Measurements from ENCODE around the gene C1D.
"Not testable (repeated sequence)": the region's sequence is repeated elsewhere in the genome, so short reads cannot be mapped to it uniquely, and the experiment has no call there.

The C1D gene, protein sequence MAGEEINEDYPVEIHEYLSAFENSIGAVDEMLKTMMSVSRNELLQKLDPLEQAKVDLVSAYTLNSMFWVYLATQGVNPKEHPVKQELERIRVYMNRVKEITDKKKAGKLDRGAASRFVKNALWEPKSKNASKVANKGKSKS

DNA sequence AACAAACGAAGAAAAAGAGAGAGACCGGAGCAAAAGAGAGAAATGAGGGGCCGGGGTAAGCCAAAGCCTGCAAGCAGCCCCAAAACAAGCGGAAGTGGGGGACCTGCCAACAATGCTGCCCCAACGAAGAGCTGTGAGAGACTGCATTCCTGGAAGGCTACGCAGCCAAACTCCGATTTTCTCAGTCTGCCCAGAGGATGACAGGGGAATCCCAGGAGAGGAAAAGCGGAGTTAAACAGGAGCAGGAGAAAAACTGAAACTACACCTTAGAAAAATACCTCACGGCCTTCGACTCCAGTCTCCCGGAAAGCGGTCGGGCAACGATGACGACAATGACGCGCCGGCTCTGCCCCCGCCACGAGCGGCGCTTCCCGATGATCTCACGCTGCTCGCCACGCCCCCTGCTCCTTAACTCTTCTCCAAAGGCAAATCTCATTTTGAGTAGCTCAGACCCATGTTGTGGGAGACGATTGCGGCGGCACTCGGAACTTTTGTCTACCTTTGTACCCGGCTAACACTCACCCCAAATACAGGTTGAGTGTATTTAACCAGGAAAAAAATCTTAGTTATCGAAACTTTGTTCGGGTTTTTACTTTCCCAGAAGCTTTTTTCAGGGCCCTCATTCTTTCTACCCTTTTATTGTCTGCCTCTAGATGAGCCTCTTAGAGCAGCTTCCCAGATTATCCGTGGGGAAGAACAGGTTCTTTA lies at the start of gene C1D:
Gene C1D (minus strand): TSS at position 325 of the 708 bp plus-strand sequence. CDS start 15,694 bp downstream, outside the sequence.
- peak; percentile 82 to 94 (median 88) for DNase-seq

DNA sequence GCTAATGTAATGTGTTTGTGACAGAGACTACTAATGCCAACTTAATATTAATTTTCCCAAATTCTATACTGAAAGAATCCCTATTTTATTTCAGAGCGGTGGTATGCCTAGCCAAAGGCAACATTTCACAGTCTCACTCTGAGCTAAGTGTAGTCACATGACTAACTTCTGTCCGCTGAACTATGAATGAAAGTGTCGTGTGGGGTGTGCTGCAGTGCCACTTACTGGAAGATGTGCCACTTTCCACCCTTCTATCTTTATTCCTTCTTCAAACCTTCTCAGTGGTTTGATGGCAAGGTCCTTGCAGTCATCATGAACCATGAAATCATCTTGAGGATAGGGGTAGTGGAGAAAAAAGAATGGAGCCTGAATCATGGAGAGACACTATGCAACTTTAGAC lies 47.3 kb upstream of the C1D start:
- DNase-seq: no peak

DNA sequence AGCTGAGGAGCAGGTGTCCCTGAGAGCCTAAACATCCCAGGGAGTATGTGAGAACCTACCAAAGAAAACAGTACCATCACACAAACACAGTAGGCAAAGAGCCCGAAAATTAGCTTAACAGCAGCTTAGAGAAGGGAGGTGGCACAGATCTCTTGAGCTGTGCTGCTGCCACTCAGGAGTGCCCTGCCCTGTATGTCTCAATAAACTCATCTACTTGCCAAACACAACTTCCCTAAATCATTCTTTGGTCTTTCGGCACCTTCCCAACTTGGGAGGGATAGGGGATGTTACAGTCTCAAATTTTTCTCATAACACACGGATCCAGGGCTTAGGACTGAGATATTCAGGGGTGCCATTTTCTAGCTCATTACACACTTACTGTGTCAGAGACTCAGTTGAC lies 45.3 kb upstream of the C1D start:
- DNase-seq: no peak

DNA sequence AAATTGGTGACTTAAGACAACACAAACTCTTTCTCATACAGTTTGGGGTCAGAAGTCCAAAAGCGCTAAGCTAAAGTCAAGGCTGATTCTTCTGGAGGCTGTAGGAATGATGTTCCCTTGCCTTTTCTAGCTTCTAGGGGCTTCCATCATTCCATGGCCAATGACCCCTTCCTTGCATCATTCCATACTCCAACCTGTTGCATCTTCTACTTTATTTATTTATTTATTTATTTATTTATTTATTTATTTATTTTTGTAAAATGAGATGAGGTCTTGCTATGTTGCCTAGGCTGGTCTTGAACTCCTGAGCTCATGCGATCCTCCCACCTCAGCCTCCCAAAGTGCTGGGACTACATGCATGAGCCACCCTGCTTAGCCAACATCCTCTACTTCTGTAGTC lies 44.7 kb upstream of the C1D start:
- no peak for DNase-seq

GRCh38 chr2:68104111-68104835 lies 41.5 kb upstream of the C1D start:
- no peak for DNase-seq

DNA sequence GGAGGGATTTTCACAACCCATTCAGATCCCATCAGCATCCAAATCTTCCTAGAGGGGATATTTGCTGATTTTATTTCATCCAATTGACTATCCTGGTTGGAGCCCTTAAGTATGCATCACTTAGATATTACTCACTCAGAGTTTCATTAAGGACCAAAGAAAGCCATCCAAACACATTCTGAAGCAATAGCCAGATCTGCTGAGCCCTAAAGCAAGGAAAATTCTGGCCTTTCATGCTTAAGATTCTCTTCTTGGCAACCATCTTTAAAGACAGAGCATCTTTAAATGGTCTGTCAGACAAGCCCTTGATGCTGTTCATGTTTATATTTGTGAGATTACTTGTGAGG lies 40.9 kb upstream of the C1D start:
- no peak for DNase-seq

DNA sequence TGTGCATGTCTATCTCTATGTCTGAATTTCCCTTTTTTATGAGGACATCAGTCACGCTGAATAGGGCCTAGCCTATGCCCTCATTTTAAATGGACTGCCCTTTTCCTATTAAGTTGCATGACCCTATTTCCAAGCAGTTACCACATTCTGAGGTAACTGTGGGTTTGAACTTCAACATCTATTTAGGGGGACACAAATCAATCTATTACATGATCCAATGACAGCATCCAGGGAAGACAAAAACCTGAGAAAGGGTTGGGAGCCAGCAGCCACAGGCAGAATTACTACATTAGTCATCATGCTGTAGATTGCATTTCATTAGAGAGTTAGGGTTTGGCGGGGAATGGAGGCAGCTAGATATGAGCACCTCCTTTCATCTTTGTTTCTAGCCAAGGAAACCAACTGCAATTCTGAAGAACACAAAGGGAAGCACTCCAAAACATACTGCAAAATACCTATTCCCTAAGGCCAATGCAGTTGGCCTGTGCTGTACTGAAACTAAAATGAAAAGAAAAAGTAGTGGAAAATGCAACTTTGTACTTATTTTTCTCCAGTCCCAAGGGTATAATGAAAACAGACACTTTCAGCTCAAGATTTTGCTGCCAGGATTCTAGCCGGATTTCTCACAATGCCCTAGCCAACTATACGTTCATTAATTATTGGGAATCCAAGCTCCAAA lies 40.4 kb upstream of the C1D start:
- no peak for DNase-seq

GRCh38 chr2:68100189-68100588 lies 37.4 kb upstream of the C1D start:
- no peak for DNase-seq

DNA sequence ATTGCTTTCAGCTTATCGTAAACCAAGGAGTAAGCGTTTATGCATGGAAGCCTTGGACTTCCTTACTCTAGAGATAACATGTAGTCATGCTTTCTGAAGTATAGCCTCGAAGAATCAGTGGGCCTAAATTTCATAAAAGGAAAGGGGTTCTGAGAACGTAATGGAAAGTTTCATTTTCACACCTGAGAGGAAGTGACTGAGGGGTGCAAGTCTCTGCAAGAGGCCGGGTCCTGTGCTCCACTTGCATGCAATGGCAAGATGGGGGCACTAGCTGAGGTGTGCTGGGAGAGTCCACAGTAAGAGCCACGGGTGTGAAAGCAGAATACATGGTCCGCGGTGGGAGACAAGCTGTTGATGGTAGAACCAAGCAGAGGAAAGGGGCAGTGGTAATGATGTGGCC lies 36.5 kb upstream of the C1D start:
- DNase-seq: no peak

- DNase-seq: no peak
These were observed 35.5 kb upstream of the C1D start for GRCh38 chr2:68098291-68098797.

DNA sequence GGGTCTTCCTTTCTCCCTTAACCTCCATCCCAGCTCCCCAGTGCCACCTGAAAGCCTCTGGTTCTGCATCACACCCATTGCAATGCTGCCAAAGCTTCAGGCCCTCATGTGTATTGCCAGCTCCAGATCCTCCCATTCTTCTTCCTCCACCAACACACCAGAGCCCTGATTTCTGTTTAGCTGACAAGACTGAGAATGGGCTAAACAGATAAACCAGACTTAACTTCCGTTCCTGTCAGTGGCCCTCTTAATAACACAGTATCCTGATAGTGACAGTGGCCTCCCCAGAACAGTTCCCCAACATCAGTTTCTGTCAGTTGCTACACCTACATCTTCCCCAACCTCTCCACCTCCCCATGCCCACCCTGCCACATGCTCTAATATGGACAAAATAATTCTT lies 31.3 kb upstream of the C1D start:
- no peak for DNase-seq

- no peak for DNase-seq
These were observed 30.8 kb upstream of the C1D start for GRCh38 chr2:68093634-68094033.

DNA sequence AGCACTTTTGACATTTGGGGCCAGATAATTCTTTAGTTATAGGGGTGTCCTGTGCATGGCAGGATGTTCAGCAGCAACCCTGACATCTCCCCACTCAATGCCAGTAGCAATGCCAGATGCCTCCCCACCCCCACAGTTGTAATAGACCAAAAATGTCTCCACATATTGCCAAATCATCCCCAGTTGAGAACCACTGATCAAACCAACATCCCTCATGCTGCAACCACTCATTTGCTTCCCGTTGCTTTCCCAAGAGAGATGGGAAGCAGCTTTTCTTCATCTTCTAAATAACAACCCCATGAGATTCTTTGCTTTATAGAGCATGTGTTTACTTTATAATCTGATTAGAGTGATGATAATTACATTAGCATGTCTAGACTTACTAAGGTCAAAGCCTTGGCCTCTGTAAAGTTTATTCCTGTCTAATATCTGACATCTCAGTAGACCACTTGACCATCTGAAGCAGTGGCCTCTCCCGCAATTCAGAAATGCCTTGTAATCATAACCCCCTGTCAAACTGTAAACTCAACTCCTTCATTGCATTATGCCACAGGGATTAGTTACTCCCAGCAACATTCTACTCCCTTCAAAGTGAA lies 28.7 kb upstream of the C1D start:
- DNase-seq: no peak

- DNase-seq: peak in 2 of 6 experiments; percentile 3 to 23
These were observed 27.2 kb upstream of the C1D start for GRCh38 chr2:68089961-68090360.

DNA sequence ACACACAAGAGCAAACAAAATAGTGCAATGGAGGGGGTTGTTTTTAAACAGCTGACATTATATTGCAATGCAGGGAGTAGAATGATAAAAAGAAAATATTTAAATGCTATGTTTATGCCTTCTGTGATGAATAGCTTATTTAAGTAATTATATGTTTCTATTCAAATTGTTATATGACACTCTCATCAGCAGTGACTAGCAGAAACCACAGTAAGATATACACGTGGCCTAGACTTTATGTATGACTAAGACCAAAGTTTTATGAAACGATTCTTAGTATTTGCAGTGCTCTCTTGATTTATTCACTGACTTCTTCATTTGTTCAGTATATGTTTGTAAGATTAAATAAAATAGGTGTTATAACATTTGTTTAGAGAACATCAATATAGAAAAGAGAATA lies 26.1 kb upstream of the C1D start:
- DNase-seq: no peak

- no peak for DNase-seq
These were observed 23.4 kb upstream of the C1D start for GRCh38 chr2:68086166-68086565.

DNA sequence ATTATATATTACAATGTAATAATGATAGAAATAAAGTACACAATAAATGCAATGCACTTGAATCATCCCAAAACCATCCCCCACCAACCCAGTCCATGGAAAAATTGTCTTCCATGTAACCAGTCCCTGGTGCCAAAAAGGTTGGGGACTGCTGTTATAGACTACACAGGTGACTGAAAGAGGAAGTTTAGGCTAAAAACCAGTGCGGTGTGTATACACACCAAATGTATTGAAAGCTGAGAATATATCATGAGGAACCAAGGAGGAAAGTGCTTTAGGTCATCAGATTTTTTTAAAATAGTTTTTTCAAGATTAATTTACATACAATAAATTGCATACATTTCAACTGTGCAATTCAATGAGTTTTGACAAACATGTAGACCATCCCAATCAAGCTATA lies 20.5 kb upstream of the C1D start:
- DNase-seq: no peak

DNA sequence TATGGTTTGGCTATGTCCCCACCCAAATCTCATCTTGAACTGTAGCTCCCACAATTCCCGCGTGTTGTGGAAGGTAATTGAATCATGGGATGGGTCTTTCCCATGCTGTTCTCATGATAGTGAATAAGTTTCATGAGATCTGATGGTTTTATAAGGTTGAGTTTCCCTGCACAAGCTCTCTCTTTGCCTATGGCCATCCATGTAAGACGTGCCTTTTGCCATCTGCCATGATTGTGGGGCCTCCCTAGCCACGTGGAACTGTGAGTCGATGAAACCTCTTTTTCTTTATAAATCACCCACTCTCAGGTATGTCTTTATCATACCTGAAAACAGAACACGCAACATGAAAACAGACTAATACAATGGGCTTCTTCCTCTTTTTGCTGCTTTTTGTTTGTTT lies 11.2 kb upstream of the C1D start:
- no peak for DNase-seq

DNA sequence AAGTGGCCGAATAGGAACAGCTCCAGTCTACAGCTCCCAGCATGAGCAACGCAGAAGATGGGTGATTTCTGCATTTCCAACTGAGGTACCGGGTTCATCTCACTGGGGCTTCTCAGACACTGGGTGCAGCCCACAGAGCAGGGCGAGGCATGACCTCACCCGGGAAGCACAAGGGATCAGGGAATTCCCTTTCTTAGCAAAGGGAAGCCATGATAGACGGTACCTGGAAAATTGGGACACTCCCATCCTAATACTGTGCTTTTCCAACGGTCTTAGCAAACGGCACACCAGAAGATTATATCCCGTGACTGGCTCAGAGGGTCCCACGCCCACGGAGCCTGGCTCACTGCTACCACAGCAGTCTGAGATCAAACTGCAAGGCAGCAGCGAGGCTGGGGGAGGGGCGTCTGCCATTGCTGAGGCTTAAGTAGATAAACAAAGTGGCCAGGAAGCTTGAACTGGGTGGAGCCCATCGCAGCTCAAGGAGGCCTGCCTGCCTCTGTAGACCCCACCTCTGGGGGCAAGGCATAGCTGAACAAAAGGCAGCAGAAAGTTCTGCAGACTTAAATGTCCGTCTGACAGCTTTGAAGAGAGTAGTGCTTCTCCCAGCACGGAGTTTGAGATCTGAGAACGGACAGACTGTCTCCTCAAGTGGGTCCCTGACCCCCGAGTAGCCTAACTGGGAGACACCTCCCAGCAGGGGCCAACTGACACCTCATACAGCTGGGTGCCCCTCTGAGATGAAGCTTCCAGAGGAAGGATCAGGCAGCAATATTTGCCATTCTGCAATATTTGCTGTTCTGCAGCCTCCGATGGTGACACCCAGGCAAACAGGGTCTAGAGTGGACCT lies 1.2 kb upstream of the C1D start:
- not testable (repeated sequence) for DNase-seq

DNA sequence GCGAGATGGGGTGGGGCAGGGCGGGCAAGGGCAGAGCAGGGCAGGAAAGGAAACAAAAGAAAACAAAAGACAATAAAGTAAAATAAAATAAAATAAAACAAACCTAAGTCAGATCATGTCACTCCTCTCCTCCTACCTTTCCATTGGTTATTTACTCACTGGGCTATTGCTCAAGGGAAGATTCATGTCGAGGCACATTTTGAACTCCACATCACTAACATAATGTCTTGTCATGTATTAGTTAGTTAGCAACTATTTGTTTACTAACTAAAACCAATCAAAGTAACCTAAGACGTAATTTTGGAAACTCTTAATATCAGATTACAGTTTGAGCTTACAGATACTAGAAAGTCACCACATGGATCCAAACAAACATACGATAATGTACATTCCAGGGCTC lies 2.2 kb downstream of the C1D start:
- DNase-seq: no peak

DNA sequence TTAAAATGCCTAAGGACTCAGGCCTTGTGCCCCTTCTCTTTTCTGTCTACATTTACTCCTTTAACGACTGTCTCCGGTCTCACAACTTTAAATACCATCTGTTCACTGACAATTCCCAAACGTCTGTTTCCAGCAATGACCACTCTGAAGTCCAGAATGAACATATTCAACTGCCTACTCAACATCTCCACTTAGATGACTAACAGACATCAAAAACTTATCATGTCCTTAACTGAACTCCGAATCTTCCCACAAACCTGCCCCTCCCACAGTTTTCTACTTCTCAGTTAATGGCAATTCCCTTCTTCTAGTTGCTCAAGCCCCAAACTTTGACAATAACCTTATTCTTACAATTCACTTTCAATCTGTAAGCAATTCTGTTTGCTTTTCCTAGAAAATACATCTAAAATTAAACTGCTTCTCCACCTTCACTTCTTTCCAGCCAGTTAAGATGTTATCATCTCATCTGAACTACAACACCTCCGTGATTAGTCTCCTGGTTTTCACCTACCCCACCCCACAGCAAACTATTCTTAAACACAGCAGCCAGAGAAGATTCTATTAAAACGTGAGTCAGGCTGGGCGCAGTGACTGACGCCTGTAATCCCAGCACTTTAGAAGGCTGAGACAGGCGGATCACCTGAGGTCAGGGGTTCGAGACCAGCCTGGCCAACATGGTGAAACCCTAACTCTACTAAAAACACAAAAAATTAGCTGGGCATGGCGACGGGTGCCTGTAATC lies 2.8 kb downstream of the C1D start:
- DNase-seq: no peak
